GM10847 (cell line): ENCODE results near the gene PHKB.

Experiments used
- POLR2A ChIP-seq: IDR thresholded peaks from 2 replicates; pipeline ENCODE4 v1.6.1; 2011; ENCODE audit not compliant: insufficient read length; ENCODE audit errors: extremely low read depth

PHKB gene

GRCh38 chr16:47460711-47461597 lies at the start of gene PHKB, which contains the start of gene ITFG1:
TSS of gene PHKB (plus strand) at chr16:47461331. CDS start at chr16:47461351, 20 bp downstream.
TSS of gene ITFG1 (minus strand) at chr16:47461063. CDS start at chr16:47461045, 18 bp downstream.
- TF ChIP-seq POLR2A = peak; percentile 82

- TF ChIP-seq POLR2A = no peak
Observed at GRCh38 chr16:47413041-47413440, 48.1 kb upstream of the PHKB start.

GRCh38 chr16:47416869-47417268 lies 44.3 kb upstream of the PHKB start:
- no peak for TF ChIP-seq POLR2A

GRCh38 chr16:47424846-47425245 lies 36.3 kb upstream of the PHKB start:
- no peak for TF ChIP-seq POLR2A

GRCh38 chr16:47426806-47427205 lies 34.3 kb upstream of the PHKB start:
- no peak for TF ChIP-seq POLR2A

GRCh38 chr16:47431960-47432359 lies 29.2 kb upstream of the PHKB start:
- no peak for TF ChIP-seq POLR2A

- no peak for TF ChIP-seq POLR2A
Observed at GRCh38 chr16:47446431-47446830, 14.7 kb upstream of the PHKB start.

- TF ChIP-seq POLR2A = no peak
Observed at GRCh38 chr16:47448830-47449575, 12.1 kb upstream of the PHKB start.

GRCh38 chr16:47449788-47450187 lies 11.3 kb upstream of the PHKB start:
- no peak for TF ChIP-seq POLR2A

- no peak for TF ChIP-seq POLR2A
Observed at GRCh38 chr16:47458331-47458730, 2.8 kb upstream of the PHKB start.

GRCh38 chr16:47459603-47460002 lies 1.5 kb upstream of the PHKB start:
- TF ChIP-seq POLR2A = no peak

- no peak for TF ChIP-seq POLR2A
Observed at GRCh38 chr16:47460359-47460710, 796 bp upstream of the PHKB start.

- TF ChIP-seq POLR2A = no peak
Observed at GRCh38 chr16:47461598-47462266, 601 bp downstream of the PHKB start.

GRCh38 chr16:47463771-47464624 lies 2.9 kb downstream of the PHKB start:
- TF ChIP-seq POLR2A = no peak

- no peak for TF ChIP-seq POLR2A
Observed at GRCh38 chr16:47465919-47466630, 4.9 kb downstream of the PHKB start.

- no peak for TF ChIP-seq POLR2A
Observed at GRCh38 chr16:47467501-47467900, 6.4 kb downstream of the PHKB start.
